Tibial nerve (tissue), 4 donors: ENCODE data around the gene STN1. TPM values are rescaled to one million over a fixed set of nuclear protein-coding genes. Genes with fewer than 3 reads are reported as not detected.

Experiments used
- DNase-seq, 2 donors: peaks; one replicate each; pipeline ENCODE4 v3.0.0-alpha.2; 2019; ENCODE audit warnings: low spot score in 2 of 2
- H3K27ac ChIP-seq, 4 donors: fragments of 200-600 bp; sonication (generic) in 3 of 4; one replicate each; pipeline ENCODE4 v1.5.1; 2017 to 2019; ENCODE audit warnings: mild to moderate bottlenecking in 1 of 4
- H3K27me3 ChIP-seq, 2 donors: fragments of 200-600 bp; sonication (generic) in 1 of 2; one replicate each; pipeline versions ENCODE4 v1.5.1 to v1.6.0; 2017 to 2019
- H3K36me3 ChIP-seq, 3 donors: fragments of 200-600 bp; sonication (generic); one replicate each; pipeline ENCODE4 v1.5.1; 2018 to 2019
- H3K4me1 ChIP-seq, 4 donors: fragments of 200-600 bp; sonication (generic) in 3 of 4; one replicate each; pipeline ENCODE4 v1.5.1; 2017 to 2019
- H3K4me3 ChIP-seq, 4 donors: fragments of 200-600 bp; sonication (generic) in 3 of 4; one replicate each; pipeline ENCODE4 v1.5.1; 2017 to 2019; ENCODE audit warnings: mild to moderate bottlenecking in 1 of 4, moderate library complexity in 1 of 4
- H3K9me3 ChIP-seq, 4 donors: fragments of 200-600 bp; sonication (generic) in 3 of 4; one replicate each; pipeline ENCODE4 v1.5.1; 2017 to 2019
- CTCF ChIP-seq, 5 experiments: fragments of 200-600 bp in 3 of 5; fragments of 450-650 bp in 2 of 5; sonication (generic) in 3 of 5; IDR thresholded peaks; one replicate each; pipeline ENCODE4 v1.5.1; 2016 to 2019; ENCODE audit warnings: antibody characterized with exemption in 5 of 5, mild to moderate bottlenecking in 3 of 5, moderate library complexity in 2 of 5
- EP300 ChIP-seq, 2 donors: sonication (generic); formaldehyde crosslinking; IDR thresholded peaks; one replicate each; pipeline ENCODE4 v1.6.1; 2017; ENCODE audit warnings: antibody characterized with exemption in 2 of 2, mild to moderate bottlenecking in 1 of 2
- POLR2A ChIP-seq, 2 donors: fragments of 450-650 bp; IDR thresholded peaks; one replicate each; pipeline ENCODE4 v1.6.1; 2017; ENCODE audit warnings: antibody characterized with exemption in 2 of 2, mild to moderate bottlenecking in 2 of 2, moderate library complexity in 2 of 2
- WGBS, 2 donors: methylation state at CpG; one replicate each; pipeline ENCODE4 v1.1.5; 2018; 5-methylcytosine and 5-hydroxymethylcytosine counted together
- total RNA-seq, 4 donors: library from RNA; depleted of rRNA; stranded (reverse); fragments of >200 nt; gene quantifications; one replicate each; pipeline ENCODE4 v1.1.0, GENCODE V29; 2016

Gene STN1
- total RNA-seq, 4 donors from 2014 or later: 12.6 to 26.7 (median 22.1) TPM

- TF ChIP-seq EP300 (IDR thresholded peaks at IDR 0.05) (peak in 1 of 2 donors; percentile 42), CTCF (IDR thresholded peaks at IDR 0.05) (no peak), POLR2A (IDR thresholded peaks at IDR 0.05) (no peak)
- peak in 1 of 2 donors; percentile 45 for DNase-seq
- 22 to 28% methylated on average over 7 of the region's 7 CpGs for WGBS, 2 donors
- Histone ChIP-seq H3K9me3 (no peaks in the 10 kb centered on the region), H3K4me3 (peak overlapping the region in 2 of 4 donors; percentile 5 to 20), H3K36me3 (no peaks in the 10 kb centered on the region), H3K27me3 (no peaks in the 10 kb centered on the region), H3K4me1 (peaks cover 0 to 82% (median 50%) of the 10 kb centered on the region in 4 donors), H3K27ac (peak overlapping the region; percentile 10 to 97 (median 90))
Measured at GRCh38 chr10:103852856-103853255, 65.1 kb downstream of the STN1 start.

GRCh38 chr10:103852189-103852711 lies 65.7 kb downstream of the STN1 start:
- Histone ChIP-seq H3K4me1 (peaks cover 0 to 84% (median 50%) of the 10 kb centered on the region in 4 donors), H3K4me3 (peak overlapping the region in 3 of 4 donors; percentile 5 to 20 (median 16)), H3K9me3 (no peaks in the 10 kb centered on the region), H3K27me3 (no peaks in the 10 kb centered on the region), H3K36me3 (no peaks in the 10 kb centered on the region), H3K27ac (peak overlapping the region; percentile 10 to 97 (median 90))
- no peak for DNase-seq
- no peak for TF ChIP-seq EP300 (IDR thresholded peaks at IDR 0.05)
- TF ChIP-seq POLR2A (IDR thresholded peaks at IDR 0.05): no peak
- no peak for TF ChIP-seq CTCF (IDR thresholded peaks at IDR 0.05)
- WGBS, 2 donors: 26 to 36% methylated on average over 11 of the region's 11 CpGs

GRCh38 chr10:103851261-103851660 lies 66.7 kb downstream of the STN1 start:
- Histone ChIP-seq H3K4me1 (peaks cover 0 to 85% (median 52%) of the 10 kb centered on the region in 4 donors), H3K27me3 (no peaks in the 10 kb centered on the region), H3K36me3 (no peaks in the 10 kb centered on the region), H3K9me3 (no peaks in the 10 kb centered on the region), H3K27ac (peak overlapping the region in 3 of 4 donors; percentile 87 to 97 (median 94)), H3K4me3 (no peak overlapping the region)
- no peak for DNase-seq
- TF ChIP-seq EP300 (IDR thresholded peaks at IDR 0.05) (no peak), CTCF (IDR thresholded peaks at IDR 0.05) (no peak), POLR2A (IDR thresholded peaks at IDR 0.05) (no peak)
- WGBS, 2 donors: 65 to 72% methylated on average over 4 of the region's 4 CpGs

- peak overlapping the region; percentile 0 to 97 (median 80) for H3K27ac ChIP-seq
- H3K9me3 ChIP-seq: no peaks in the 10 kb centered on the region
- no peak for DNase-seq
- H3K36me3 ChIP-seq: no peaks in the 10 kb centered on the region
- H3K4me1 ChIP-seq: peaks cover 0 to 85% (median 53%) of the 10 kb centered on the region in 4 donors
- WGBS, 2 donors: 49 to 51% methylated on average over 3 of the region's 3 CpGs
- TF ChIP-seq EP300 (IDR thresholded peaks at IDR 0.05) (no peak), CTCF (IDR thresholded peaks at IDR 0.05) (no peak), POLR2A (IDR thresholded peaks at IDR 0.05) (no peak)
- no peaks in the 10 kb centered on the region for H3K27me3 ChIP-seq
- H3K4me3 ChIP-seq: no peak overlapping the region
Measured at GRCh38 chr10:103850572-103850895, 67.5 kb downstream of the STN1 start.

GRCh38 chr10:103849880-103850571 lies 68.0 kb downstream of the STN1 start:
- Histone ChIP-seq H3K36me3 (no peaks in the 10 kb centered on the region), H3K4me1 (peaks cover 0 to 87% (median 55%) of the 10 kb centered on the region in 4 donors), H3K27ac (peak overlapping the region; percentile 0 to 97 (median 80)), H3K27me3 (no peaks in the 10 kb centered on the region), H3K9me3 (no peaks in the 10 kb centered on the region), H3K4me3 (peak overlapping the region in 1 of 4 donors; percentile 4)
- TF ChIP-seq EP300 (IDR thresholded peaks at IDR 0.05) (peak in 1 of 2 donors; percentile 25), CTCF (IDR thresholded peaks at IDR 0.05) (no peak), POLR2A (IDR thresholded peaks at IDR 0.05) (no peak)
- DNase-seq: no peak
- WGBS, 2 donors: 16 to 20% methylated on average over 8 of the region's 8 CpGs
